HEK293T (cell line): ENCODE measurements around the gene NPPA.

Experiments used
- ARNT ChIP-seq: fragments of 450-650 bp; IDR thresholded peaks from 2 replicates; pipeline ENCODE4 v1.6.1; 2017; ENCODE audit warnings: mild to moderate bottlenecking
- CTBP1 ChIP-seq: fragments of 450-650 bp; IDR thresholded peaks from 2 replicates; pipeline ENCODE4 v1.6.1; 2016; ENCODE audit warnings: borderline replicate concordance
- ELF4 ChIP-seq: fragments of 450-650 bp; IDR thresholded peaks from 2 replicates; pipeline ENCODE4 v1.6.1; 2017; ENCODE audit warnings: antibody characterized with exemption
- FOXA1 ChIP-seq: fragments of 450-650 bp; IDR thresholded peaks from 2 replicates; pipeline ENCODE4 v1.6.1; 2016; ENCODE audit warnings: mild to moderate bottlenecking
- SP1 ChIP-seq: fragments of 450-650 bp; IDR thresholded peaks from 2 replicates; pipeline ENCODE4 v1.6.1; 2017
- SUZ12 ChIP-seq: fragments of 450-650 bp; IDR thresholded peaks from 2 replicates; pipeline ENCODE4 v1.6.1; 2016; ENCODE audit warnings: mild to moderate bottlenecking
- ZNF384 ChIP-seq: fragments of 450-650 bp; IDR thresholded peaks from 2 replicates; pipeline ENCODE4 v1.6.1; 2016

DNA sequence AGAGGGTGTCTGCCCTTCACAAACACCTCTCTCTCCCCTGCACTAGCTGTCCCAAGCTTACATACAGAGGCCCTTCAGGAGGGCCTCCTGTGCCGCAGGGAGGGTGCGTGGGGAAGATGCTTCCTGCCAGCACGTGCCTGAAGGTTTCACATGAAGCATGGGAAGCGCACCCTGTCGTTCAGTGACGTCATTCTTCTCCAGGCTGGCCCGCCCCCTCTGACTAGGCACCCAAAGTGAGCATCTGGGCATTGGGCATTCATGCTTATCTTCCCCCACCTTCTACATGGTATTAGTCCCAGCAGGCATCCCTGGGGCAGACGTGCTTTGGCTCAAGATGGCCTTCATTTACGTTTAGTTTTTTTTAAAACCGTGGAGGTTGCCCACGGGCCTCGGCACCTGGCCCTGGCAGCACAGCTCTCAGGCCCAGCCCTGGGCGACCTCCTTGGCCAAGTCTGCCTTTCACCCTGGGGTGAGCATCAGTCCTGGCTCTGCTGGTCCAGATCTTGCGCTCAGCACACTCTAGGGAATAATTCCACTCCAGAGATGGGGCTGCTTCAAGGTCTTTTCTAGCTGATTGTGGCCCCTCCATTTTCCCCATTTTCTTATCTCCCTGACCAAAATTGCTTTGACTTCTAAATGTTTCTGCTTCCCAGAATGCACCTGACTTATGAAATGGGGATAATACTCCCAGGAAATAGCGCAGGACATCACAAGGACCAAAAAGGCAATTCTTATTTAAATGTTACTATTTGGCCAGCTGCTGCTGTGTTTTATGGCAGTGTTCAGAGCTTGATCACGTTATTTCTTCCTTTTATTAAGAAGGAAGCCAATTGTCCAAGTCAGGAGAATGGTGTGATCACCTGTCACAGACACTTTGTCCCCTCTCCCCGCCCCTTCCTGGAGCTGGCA lies 6.1 kb downstream of the NPPA start:
- TF ChIP-seq ELF4 (no peak), SUZ12 (no peak), ZNF384 (no peak), SP1 (no peak), FOXA1 (no peak), ARNT (no peak), CTBP1 (no peak)
